Measurements from ENCODE around the gene ARL14.

ARL14 gene

GRCh38 chr3:160676547-160677303 is at the start of gene ARL14:
Gene ARL14, plus strand, starts transcription at chr3:160677160. Its CDS starts 187 bp downstream, at chr3:160677347.
- Histone ChIP-seq H3K4me1 (ENCODE audit: control insufficient read depth in 1 of 2, insufficient read depth in 1 of 2, low read depth in 1 of 2, low read length in 1 of 2) (no peaks in the 10 kb centered on the region), H3K4me3 (ENCODE audit: low read depth in 1 of 2, low read length in 1 of 2) (no peak within 1 kb of the TSS), H3K36me3 (no peaks in the 10 kb centered on the region), H3K27ac (no peak within 1 kb of the TSS), H3K27me3 (peaks cover 6% of the 10 kb centered on the region), H3K9me3 (no peaks in the 10 kb centered on the region)
- TF ChIP-seq, protein P1, sequence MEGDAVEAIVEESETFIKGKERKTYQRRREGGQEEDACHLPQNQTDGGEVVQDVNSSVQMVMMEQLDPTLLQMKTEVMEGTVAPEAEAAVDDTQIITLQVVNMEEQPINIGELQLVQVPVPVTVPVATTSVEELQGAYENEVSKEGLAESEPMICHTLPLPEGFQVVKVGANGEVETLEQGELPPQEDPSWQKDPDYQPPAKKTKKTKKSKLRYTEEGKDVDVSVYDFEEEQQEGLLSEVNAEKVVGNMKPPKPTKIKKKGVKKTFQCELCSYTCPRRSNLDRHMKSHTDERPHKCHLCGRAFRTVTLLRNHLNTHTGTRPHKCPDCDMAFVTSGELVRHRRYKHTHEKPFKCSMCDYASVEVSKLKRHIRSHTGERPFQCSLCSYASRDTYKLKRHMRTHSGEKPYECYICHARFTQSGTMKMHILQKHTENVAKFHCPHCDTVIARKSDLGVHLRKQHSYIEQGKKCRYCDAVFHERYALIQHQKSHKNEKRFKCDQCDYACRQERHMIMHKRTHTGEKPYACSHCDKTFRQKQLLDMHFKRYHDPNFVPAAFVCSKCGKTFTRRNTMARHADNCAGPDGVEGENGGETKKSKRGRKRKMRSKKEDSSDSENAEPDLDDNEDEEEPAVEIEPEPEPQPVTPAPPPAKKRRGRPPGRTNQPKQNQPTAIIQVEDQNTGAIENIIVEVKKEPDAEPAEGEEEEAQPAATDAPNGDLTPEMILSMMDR (IDR thresholded peaks at IDR 0.05), result no peak

DNA sequence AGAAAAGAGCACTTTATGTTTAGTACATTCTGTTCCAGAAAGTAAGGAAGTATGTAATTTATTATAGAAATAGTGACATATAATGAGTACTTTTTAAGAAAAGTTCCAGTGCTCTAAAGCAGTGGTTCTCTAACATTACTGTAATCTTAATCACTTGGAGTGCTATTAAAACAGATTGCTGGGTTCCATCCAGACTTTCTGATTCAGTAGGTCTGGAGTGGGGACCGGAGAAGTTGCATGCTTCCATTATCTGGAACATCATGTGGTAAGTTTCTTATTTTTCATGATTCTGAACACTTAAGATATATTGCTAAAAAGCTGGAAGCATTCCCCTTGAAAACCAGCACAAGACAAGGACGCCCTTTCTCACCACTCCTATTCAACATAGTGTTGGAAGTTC is 47.5 kb upstream of the ARL14 start:
- H3K9me3 ChIP-seq, result no peaks in the 10 kb centered on the region
- no peak overlapping the region for H3K27ac ChIP-seq
- TF ChIP-seq, protein P1 (IDR thresholded peaks at IDR 0.05), result no peak
- H3K27me3 ChIP-seq, result no peaks in the 10 kb centered on the region
- no peaks in the 10 kb centered on the region for H3K36me3 ChIP-seq
- H3K4me3 ChIP-seq (ENCODE audit: low read depth in 1 of 2, low read length in 1 of 2), result no peak overlapping the region
- no peaks in the 10 kb centered on the region for H3K4me1 ChIP-seq (ENCODE audit: control insufficient read depth in 1 of 2, insufficient read depth in 1 of 2, low read depth in 1 of 2, low read length in 1 of 2)

GRCh38 chr3:160633361-160634083 is 43.4 kb upstream of the ARL14 start:
- H3K4me1 ChIP-seq (ENCODE audit: control insufficient read depth in 1 of 2, insufficient read depth in 1 of 2, low read depth in 1 of 2, low read length in 1 of 2), result no peaks in the 10 kb centered on the region
- no peak overlapping the region for H3K27ac ChIP-seq
- TF ChIP-seq, protein P1 (IDR thresholded peaks at IDR 0.05), result no peak
- H3K4me3 ChIP-seq (ENCODE audit: low read depth in 1 of 2, low read length in 1 of 2), result no peak overlapping the region
- no peaks in the 10 kb centered on the region for H3K9me3 ChIP-seq
- H3K27me3 ChIP-seq, result no peaks in the 10 kb centered on the region
- no peaks in the 10 kb centered on the region for H3K36me3 ChIP-seq

DNA sequence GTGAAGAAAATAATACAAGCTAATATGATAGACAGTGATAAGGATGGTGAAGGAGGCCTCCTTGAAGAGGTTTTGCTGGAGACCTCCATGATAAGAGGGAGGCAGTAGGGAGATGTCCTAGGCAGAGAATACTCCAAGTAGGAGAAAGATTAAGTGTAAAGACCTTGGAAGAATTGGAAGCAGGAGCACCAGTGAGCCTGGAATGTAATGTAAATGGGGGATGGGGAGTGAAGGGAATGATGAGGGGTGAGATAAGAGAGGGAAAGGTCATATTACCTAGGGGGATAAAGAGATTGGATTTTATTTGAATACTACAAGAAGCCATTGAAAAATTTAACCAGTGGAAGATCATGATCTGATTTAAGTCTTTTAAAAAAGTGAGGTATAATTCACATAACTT is 41.7 kb upstream of the ARL14 start:
- Histone ChIP-seq H3K27me3 (no peaks in the 10 kb centered on the region), H3K4me1 (ENCODE audit: control insufficient read depth in 1 of 2, insufficient read depth in 1 of 2, low read depth in 1 of 2, low read length in 1 of 2) (no peaks in the 10 kb centered on the region), H3K27ac (no peak overlapping the region), H3K4me3 (ENCODE audit: low read depth in 1 of 2, low read length in 1 of 2) (no peak overlapping the region), H3K9me3 (no peaks in the 10 kb centered on the region), H3K36me3 (no peaks in the 10 kb centered on the region)
- TF ChIP-seq, protein P1 (IDR thresholded peaks at IDR 0.05), result no peak

- Histone ChIP-seq H3K4me1 (ENCODE audit: control insufficient read depth in 1 of 2, insufficient read depth in 1 of 2, low read depth in 1 of 2, low read length in 1 of 2) (no peaks in the 10 kb centered on the region), H3K27ac (no peak overlapping the region), H3K36me3 (no peaks in the 10 kb centered on the region), H3K4me3 (ENCODE audit: low read depth in 1 of 2, low read length in 1 of 2) (no peak overlapping the region), H3K9me3 (no peaks in the 10 kb centered on the region), H3K27me3 (no peaks in the 10 kb centered on the region)
- TF ChIP-seq, protein P1 (IDR thresholded peaks at IDR 0.05), result no peak
These were observed 39.9 kb upstream of the ARL14 start for GRCh38 chr3:160637086-160637485.
